Stimulated activated CD4-positive, alpha-beta T cell treated with anti-CD3 and anti-CD28 coated beads, Interleukin-15, amount 100 ng/mL, for 48 hours (primary cell): ENCODE data around the gene NPAT.
A peak's percentile ranks its signal among the peaks of the same experiment; 100 is the strongest.

Experiments
- DNase-seq, 2 donors: peaks; one replicate each; pipeline ENCODE4 v3.0.0-alpha.2; 2020; ENCODE audit warnings: low read depth in 2 of 2

NPAT gene

DNA sequence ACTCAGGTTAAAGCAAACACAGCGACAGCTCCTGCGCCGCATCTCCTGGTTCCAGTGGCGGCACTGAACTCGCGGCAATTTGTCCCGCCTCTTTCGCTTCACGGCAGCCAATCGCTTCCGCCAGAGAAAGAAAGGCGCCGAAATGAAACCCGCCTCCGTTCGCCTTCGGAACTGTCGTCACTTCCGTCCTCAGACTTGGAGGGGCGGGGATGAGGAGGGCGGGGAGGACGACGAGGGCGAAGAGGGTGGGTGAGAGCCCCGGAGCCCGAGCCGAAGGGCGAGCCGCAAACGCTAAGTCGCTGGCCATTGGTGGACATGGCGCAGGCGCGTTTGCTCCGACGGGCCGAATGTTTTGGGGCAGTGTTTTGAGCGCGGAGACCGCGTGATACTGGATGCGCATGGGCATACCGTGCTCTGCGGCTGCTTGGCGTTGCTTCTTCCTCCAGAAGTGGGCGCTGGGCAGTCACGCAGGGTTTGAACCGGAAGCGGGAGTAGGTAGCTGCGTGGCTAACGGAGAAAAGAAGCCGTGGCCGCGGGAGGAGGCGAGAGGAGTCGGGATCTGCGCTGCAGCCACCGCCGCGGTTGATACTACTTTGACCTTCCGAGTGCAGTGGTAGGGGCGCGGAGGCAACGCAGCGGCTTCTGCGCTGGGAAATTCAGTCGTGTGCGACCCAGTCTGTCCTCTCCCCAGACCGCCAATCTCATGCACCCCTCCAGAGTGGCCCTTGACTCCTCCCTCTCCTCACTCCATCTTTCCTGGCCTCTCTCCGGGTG, at the start of gene NPAT, which contains the start of gene ATM:
Gene NPAT (minus strand): TSS at position 65 of the 774 bp plus-strand sequence. CDS start 102 bp downstream, outside the sequence.
Gene ATM (plus strand): TSS at position 494 of the 774 bp plus-strand sequence. CDS start 4,558 bp downstream, outside the sequence.
- DNase-seq, result peak; percentile 96 to 97

DNA sequence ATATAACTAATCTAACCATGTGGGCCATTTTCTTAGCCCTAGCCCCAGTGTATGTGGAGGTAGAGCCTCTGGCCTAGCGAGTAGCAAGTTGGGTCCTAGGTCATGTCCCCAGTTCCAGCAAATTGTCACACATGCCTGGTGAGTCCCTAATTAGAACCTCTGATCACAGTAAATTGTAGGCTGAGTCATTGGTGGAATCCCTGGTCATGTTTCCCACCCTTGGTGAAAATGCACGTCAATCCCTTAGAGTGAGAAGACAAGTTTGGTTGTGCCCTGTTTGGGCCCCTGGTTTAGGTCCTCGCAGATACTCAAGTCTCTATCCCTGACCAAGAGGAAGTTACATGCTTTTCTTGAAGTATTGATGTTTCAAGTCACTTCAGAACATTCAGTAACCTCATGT, 47.1 kb upstream of the NPAT start:
- no peak for DNase-seq

DNA sequence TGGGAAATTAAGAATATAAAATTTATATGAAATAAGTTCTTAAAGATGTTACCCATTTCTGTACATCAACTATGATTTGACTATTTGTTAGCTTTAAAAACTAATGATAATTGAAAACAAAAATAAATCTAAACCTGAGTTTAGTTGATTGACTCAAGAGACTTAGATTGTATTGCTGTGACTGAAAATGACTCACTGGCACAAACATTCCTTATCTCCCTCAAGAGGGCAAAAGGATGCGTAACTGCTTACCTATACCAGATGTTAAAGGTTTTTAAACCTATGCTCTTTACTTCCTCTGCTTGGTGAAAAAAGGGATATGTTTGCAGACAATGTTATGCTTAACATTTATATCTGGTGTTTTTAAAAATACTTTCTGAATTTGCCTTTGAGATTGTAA, 30.7 kb upstream of the NPAT start:
- no peak for DNase-seq

DNA sequence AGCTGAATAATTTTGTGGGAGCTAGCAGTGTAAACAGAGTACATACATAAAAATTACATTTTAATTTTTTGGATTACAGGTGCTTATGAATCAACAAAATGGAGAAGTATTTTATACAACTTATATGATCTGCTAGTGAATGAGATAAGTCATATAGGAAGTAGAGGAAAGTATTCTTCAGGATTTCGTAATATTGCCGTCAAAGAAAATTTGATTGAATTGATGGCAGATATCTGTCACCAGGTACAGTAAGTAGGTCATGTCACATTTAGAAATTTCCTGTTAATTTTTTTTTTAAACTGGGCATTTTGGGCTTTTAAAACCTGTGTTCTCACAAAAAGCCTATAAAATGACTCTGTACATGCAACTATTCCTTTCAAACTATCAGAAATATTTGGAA, 24.4 kb upstream of the NPAT start:
- DNase-seq, result no peak

DNA sequence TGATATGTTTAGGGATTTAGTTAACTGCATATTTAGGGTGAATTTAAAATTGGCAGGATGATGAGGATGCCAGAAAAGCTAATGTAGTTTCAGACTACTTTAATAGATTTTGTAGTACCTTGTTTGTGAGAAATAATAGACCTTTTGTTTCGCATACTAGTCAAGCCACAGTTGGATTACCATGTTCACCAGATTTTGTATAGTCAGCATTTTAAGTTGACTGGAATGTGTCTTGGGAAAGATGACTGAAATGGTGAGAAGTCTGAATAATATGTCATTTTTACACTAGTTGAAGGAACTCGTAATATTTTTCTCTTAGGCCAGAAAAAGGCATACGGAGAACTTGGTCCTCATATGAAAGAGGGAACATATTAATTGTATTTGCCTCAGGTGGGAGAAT, 23.9 kb upstream of the NPAT start:
- DNase-seq, result no peak

DNA sequence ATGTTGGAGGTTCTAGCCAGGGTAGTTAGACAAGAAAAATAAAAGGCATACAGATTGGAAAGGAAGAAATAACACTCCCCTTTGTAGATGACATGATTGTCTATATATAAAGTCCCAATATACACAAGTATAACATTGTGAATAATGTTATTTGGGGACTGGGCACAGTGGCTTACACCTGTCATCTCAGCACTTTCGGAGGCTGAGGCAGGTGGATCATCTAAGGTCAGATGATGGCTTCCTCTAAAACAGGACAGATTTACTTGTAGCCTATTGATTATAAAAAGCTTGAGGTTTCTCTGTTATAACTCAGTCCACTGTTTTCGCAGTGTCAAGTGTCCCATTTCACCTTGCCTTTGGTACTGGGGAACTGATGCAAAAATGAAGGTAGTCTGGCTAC, 20.0 kb upstream of the NPAT start:
- no peak for DNase-seq

DNA sequence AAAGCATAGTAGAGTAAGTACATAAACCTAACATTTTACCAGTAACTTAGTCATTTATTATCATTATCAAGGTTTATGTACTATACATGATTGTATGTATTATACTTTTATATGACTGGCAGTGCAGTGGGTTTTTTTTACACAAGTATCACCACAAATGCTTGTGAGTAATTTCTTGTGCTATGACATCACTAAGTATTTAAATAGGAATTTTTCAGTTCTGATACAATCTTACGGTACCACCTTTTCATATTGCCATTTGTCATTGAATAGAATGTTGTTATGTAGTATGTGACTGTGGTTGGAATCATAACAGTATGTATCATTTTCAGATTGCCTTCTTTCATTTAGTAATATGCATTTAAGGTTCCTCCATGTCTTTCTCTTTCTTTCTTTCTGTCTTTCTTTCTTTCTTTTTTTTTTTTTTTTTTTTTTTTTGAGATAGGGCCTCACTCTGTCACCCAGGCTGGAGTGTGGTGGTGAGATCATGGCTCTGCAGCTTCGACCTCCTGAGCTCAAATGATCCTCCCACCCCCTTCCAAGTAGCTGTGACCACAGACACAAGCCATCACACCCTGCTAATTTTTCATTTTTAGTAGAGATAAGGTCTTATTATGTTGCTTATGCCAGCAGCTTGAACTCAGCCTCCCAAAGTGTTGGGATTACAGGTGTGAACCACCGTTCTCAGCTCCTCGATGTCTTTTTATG, 19.0 kb upstream of the NPAT start:
- peak in 1 of 2 donors; percentile 28 for DNase-seq

DNA sequence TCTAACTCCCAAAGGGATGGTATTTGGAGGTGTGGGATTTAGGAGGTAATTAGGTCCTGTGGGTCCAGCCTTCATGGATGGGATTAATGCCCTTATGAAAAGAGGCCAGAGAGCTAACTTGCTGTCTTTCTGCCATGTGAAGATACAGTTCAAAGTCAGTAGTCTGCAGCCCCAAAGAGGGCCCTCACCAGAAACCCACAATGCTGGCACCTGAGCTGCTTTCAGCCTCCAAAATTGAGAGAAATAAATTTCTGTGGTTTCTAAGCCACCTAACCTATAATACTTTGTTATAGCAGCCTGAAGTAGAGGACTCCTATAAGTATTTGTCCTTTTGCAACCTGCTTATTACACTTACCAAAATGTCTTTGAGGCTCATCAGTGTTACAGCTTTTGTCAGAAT, 16.6 kb upstream of the NPAT start:
- DNase-seq, result no peak

DNA sequence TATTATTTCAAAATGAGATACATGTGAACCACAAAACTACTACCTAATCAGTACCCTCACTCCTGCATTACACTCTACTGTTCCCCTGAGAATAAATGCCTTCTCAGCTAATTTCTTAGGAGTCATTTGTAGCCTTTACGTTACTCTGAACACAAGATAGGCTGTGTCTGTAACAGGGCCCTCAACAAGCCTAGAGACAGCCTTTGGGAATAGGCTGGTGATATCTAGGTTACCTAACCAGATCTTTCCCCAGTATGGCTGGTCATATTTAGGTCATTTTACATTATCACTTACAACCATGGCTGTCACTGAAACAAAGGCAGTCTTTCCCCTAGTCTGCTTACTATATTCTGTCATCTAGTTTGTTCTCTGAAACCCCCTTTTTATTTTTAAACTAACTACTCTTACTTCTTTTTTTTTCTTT, 14.6 kb upstream of the NPAT start:
- DNase-seq, result no peak

DNA sequence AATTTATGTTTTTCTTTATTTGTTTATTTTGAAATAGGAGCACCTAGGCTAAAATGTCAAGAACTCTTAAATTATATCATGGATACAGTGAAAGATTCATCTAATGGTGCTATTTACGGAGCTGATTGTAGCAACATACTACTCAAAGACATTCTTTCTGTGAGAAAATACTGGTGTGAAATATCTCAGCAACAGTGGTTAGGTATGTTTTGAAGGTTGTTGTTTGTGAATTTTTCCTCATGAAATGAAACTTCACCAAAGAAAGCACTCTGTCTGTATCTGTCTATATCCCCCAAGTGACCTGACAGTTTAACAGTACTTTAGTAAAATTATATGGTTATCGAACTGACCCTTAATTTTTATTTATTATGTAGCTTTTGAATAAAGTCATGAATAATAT, 13.2 kb upstream of the NPAT start:
- no peak for DNase-seq

DNA sequence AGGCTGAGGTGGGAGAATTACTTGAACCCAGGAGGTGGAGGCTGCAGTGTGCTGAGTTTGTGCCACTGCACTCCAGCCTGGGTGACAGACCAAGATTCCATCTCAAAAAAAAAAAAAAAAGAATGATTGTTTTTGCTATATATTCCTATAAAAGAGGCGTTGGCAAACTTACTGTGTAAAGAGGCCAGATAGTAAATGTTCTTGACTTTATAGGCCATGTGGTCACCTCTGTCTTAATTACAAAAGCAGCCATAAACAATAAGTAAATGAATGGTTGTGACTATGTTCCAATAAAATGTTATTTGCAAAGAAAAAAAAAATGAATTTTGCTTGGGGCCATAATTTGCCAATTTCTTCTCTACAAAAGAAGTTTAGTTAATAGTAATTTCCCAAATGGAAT, 12.8 kb upstream of the NPAT start:
- no peak for DNase-seq

DNA sequence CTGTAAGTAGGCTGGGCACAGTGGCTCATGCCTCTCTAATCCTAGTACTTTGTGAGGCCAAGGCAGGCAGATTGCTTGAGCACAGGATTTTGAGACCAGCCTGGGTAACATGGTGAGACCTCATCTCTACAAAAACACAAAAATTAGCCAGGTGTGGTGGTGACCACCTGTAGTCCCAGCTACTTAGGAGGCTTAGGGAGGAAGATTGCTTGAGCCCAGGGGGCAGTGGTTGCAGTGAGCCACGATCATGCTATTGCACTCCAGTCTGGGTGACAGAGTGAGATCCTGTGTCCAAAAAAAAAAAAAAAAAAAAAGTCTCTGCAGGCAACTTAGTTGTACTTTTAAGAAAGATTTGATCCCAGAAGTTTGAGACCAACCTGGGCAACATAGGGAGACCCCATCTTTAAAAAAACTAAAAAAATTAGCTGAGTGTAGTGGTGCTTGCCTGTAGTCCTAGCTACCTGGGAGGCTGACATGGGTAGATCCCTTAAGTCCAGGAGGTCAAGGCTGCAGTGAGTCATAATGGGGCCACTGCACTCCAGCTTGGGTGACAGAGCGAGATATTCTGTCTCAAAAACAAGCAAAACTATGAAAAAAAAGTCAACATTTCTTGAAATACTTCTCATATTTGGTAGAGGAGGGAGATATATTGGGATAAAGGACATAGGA, 11.0 kb upstream of the NPAT start:
- DNase-seq, result no peak

DNA sequence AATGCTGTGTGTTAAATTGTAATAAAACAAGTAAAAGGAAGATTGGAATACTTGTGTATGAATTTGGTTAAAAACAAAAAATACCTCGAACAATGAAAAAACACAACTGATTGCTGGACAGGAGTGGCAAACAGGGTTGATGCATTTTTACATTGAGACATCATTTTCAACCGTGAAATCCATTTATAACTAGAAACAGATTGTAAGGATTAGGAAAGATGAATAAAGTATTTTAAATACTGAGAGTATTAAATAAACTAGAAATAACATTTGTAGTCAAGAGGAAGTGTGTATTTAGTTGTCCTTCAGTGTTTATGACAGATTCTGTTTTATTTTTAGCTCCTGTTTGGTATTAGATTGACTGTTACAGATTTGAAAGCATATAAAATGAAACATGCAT, 5.8 kb upstream of the NPAT start:
- DNase-seq, result no peak

DNA sequence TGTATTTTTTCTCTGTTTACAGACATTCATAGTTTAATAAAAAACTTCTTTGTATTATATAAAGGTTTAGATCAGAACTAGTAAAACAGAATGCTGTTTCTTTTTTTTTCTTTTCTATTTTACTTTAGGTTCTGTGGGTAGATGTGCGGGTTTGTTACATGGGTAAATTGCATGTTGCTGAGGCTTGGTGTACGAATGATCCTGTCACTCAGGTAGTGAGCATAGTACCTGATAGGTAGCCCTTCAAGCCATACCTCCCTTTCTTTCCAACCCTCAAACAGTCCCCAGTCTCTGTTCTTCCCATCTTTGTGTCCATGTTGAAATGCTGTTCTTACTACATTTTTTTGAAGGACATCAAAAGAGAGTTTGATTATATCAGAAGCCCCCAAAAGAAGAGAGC, 3.6 kb upstream of the NPAT start:
- no peak for DNase-seq

DNA sequence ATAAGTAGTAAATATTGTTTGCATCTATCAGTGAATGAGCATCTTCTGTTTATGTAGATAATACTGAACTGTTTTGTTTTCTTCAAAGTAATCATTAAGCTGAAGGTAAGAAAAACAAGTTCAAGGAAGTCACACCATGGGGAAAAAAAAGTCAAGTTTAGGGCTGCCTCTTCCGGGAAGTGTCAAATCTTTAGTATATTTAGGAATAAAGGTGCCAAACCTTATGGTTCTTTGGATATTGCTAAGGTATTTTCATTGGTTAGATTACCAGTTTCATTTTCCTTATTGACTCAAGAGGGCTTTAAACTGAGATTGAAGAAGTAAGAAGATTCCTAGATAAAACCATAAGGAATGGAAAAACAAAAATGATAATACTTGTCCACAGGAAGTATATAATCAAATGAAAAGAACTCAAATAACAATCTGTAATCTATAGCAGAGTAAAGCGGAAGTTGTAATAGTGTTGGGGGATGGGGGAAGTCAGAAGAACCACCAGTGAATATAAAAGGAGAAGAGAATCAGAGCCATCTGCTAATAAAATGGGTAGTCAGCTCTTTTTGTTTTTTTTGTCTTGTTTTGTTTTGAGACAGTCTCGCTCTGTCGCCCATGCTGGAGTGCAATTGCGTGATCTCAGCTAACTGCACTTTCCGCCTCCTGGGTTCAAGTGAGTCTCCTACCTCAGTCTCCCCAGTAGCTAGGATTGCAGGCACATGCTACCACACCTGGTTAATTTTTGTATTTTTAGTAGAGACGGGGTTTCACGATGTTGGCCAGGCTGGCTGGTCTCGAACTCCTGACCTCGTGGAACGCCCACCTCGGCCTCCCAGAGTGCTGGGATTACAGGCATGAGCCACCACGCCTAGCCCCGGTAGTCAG, 2.7 kb upstream of the NPAT start:
- DNase-seq, result no peak

DNA sequence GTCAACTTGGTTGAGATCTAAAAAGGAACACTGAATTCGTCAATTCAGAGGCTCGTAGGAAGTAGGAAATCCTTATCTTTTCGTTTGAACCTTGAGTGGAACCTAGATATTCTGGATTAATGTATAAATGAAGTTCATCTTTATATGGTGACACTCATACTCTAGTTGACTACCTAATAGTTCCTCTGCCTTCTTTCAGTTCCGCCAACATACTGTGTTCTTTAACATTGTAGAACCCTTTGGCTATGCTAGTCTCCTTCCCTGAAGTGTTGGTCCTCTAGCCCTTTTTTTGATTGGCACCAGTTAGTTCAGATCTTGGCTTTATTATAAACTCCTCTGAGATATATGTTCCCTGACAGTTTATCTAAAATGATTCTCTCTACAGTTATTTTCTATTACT, 1.9 kb upstream of the NPAT start:
- DNase-seq, result no peak

DNA sequence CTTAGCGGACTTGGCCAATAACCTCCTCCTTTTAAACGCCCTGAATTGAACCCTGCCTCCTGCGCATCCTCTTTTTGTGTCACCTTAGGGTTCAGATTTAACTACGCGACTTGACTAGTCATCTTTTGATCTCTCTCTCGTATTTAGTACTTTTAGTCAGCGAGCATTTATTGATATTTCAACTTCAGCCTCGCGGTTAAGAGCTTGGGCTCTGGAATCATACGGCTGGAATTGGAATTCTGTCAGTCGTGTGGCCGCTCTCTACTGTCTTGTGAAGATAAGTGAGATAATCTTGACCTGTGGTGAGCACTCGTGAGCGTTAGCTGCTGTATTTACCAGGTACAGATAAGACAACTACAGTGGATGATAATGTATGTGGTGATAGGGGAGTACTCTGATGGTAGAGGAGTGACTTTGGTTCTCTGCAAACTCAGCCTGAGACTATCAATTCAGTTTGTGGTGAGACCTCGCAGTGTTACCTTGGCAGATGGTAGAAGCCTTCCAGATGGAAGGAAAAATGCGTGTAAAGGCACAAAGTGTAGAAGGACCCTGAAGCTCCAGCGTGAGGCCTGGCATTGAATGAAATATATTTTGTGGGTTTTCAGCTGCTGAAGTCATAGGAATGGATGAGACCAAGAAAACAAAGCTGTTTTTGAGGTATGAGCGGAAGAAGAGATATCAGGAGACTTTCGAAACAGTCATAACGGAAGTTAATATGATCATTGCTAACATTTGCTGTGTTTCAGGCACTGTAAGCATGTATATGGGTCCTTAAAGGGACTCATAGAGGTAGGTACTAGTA, 1.1 kb upstream of the NPAT start:
- peak in 1 of 2 donors; percentile 61 for DNase-seq

DNA sequence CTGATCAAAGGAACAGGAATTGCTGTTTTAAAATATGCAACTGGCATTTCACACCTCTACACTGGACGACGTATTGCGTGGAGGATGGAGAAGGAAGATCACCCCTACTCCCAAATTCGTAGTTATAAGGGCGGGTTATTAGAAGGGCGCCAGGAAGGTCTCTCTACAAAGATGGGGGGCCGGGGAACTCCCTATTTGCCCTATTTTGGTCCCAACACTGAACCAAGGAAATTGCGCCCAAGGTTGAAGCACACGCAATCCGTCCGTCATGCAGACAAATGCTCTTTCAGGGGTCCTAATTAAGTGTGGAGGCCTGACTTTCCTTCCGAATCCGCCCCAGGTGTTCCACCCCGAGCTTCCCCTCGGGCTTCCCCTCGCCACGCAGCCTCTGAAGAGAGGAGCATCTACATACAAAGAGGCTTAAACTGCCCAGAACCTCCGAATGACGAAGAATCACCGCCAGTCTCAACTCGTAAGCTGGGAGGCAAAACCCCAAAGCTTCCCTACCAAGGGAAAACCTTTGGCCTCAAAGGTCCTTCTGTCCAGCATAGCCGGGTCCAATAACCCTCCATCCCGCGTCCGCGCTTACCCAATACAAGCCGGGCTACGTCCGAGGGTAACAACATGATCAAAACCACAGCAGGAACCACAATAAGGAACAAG, 396 bp downstream of the NPAT start:
- DNase-seq, result no peak

DNA sequence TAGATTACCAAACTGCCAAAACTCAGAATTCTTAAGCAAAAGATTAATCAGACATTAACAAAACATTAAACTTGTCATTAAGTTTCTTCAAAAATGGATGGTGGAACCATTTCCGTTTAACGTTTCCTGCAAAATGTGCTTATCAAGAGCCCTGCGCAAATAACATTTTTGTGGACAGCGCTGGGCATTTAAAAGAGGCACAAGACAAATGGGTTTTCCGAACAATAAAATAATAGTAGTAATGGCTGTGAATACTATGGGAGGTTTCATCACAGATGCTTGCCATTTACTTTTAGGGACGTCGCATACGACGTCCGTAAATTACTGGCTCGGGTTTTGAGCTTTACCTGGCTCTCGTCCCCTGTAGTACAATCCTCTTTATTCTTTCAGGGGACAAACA, 1.1 kb downstream of the NPAT start:
- DNase-seq, result no peak

DNA sequence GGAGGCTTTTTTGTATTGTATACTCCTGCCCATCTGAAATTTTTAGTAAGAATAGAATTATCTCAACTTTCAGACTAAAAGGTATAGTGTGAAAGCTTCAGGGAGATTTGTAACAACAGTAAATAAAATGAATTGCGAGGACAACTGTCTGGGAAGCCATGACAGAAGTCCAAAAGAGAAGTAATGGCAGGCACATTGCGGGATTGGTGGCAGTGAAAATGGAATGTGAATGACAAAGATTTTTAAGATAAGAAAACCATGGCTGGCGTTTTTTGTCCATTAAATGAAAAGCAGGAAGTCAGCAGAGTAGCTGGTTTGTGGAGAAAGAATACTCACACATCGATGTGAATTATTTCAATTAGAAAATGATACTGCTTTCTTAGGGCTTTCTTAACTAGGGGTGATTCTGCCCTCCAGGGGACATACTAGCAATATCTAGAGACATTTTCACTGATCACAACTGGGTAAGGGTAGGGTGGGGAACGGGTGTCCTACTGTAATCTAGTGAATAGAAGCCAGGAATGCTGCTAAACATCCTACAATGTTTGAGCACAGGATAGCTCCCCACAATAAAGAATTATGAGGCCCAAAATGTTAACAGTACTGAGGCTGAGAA, 1.6 kb downstream of the NPAT start:
- DNase-seq, result no peak
